ENCODE results near the gene TMEM115. TPM values are rescaled to one million over a fixed set of nuclear protein-coding genes. Genes with fewer than 3 reads are reported as not detected.
A peak's percentile ranks its signal among the peaks of the same experiment; 100 is the strongest.

The TMEM115 gene
- total RNA-seq, 1 donor from 2014 or later = 19.7 TPM

DNA sequence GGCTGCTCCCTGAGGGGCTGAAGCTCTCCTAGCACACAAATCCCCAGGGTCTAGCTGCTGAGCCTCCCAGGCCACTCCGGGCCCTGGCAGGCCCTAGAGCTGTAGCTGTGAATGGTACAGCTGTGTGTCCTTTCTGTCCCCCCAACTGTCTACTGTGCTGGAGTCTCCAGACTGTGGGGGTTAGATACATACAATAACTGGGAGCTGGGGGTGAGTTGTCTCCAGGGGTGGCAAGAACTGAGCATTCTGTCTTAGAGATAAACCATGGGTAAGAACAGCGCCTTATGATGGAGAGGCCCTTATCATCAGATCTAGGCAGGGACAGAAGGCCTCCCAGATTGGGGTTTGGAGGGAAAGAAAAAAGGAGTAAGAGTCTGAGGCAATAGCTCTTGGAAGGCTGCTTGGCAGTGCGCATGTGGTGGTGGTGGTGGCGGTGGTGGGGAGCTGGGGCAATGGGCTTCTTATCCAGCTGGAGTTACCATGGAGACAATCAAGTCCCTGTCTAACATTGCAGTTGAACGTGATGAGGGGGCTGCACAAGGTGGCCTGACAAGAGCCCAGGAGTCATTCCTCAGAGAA lies 5.0 kb downstream of the TMEM115 start:
- no peak for DNase-seq (ENCODE audit: low read depth)
- no peaks in the 10 kb centered on the region for H3K27me3 ChIP-seq (ENCODE audit: control insufficient read depth, insufficient read depth, low read length)
- FAIRE-seq = no peak
- H3K36me3 ChIP-seq (ENCODE audit: control insufficient read depth, insufficient read depth, low read length) = peaks cover 27% of the 10 kb centered on the region
- no peak overlapping the region for H3K4me3 ChIP-seq (ENCODE audit: low read depth, low read length)
- TF ChIP-seq, protein P1, sequence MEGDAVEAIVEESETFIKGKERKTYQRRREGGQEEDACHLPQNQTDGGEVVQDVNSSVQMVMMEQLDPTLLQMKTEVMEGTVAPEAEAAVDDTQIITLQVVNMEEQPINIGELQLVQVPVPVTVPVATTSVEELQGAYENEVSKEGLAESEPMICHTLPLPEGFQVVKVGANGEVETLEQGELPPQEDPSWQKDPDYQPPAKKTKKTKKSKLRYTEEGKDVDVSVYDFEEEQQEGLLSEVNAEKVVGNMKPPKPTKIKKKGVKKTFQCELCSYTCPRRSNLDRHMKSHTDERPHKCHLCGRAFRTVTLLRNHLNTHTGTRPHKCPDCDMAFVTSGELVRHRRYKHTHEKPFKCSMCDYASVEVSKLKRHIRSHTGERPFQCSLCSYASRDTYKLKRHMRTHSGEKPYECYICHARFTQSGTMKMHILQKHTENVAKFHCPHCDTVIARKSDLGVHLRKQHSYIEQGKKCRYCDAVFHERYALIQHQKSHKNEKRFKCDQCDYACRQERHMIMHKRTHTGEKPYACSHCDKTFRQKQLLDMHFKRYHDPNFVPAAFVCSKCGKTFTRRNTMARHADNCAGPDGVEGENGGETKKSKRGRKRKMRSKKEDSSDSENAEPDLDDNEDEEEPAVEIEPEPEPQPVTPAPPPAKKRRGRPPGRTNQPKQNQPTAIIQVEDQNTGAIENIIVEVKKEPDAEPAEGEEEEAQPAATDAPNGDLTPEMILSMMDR (IDR thresholded peaks at IDR 0.05; ENCODE audit: insufficient read depth, low read length, severe bottlenecking) = no peak

DNA sequence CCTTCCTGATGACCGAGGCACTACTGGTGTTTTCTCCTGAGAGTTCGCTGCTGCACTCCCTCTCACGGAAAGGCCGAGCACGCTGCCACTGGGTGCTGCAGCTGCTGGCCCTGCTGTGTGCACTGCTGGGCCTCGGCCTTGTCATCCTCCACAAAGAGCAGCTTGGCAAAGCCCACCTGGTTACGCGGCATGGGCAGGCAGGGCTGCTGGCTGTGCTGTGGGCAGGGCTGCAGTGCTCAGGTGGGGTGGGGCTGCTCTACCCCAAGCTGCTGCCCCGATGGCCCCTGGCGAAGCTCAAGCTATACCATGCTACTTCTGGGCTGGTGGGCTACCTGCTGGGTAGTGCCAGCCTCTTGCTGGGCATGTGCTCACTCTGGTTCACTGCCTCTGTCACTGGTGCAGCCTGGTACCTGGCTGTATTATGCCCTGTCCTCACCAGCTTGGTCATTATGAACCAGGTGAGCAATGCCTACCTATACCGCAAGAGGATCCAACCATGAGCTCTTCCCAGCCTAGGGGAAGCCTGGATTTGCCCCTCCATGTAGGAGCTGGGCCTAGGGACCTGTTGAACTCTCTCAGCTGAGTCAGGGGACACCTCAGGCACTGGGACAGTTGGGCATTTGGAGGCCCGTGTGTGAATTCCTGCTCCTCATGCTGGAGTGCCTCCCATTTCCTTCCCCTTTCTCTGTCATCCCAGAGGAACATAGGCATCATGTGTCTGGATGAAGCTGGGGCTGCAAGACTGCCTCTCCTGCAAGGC lies 5.9 kb downstream of the TMEM115 start:
- no peaks in the 10 kb centered on the region for H3K27me3 ChIP-seq (ENCODE audit: control insufficient read depth, insufficient read depth, low read length)
- TF ChIP-seq, protein P1 (IDR thresholded peaks at IDR 0.05; ENCODE audit: insufficient read depth, low read length, severe bottlenecking) = no peak
- FAIRE-seq (no peak), DNase-seq (ENCODE audit: low read depth) (no peak)
- no peak overlapping the region for H3K4me3 ChIP-seq (ENCODE audit: low read depth, low read length)
- H3K36me3 ChIP-seq (ENCODE audit: control insufficient read depth, insufficient read depth, low read length) = peaks cover 30% of the 10 kb centered on the region

DNA sequence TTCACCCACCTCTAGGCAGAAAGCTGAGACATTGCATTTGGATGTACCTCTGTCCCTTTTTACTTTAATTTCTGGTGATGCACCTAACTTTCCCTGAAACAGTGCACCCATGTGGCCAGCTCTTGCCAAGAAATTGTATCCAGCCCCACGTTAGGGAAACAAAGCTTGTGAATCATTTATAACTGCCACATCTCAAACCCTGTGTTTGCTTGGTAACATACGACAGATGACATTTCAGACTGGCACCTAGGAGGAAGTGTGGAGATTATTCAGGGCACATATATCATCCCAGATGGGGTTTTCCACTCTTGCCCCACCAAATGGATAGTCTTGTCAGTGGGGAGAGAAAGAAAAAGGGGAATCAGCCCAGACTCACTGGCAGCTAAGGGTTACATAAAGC lies 6.5 kb downstream of the TMEM115 start:
- DNase-seq (ENCODE audit: low read depth) = peak; percentile 38
- Histone ChIP-seq H3K27me3 (ENCODE audit: control insufficient read depth, insufficient read depth, low read length) (no peaks in the 10 kb centered on the region), H3K4me3 (ENCODE audit: low read depth, low read length) (no peak overlapping the region), H3K36me3 (ENCODE audit: control insufficient read depth, insufficient read depth, low read length) (peaks cover 36% of the 10 kb centered on the region)
- no peak for FAIRE-seq
- TF ChIP-seq, protein P1 (IDR thresholded peaks at IDR 0.05; ENCODE audit: insufficient read depth, low read length, severe bottlenecking) = peak; percentile 35

DNA sequence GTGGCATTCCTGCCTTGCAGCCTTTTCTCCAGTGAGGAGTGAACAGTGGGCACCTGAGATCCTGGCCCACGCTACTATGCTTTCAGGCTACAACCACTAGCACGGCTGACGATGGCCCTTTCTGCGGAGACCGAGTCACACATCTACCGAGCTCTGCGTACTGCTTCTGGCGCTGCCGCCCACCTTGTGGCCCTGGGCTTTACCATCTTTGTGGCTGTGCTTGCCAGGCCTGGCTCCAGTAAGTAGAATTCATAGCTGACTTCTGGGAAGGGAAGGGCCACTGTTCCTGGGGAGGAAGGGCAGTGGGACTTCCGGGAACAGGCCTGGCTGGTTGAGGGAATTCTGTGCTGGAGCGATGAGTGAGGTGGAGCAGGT lies 8.0 kb downstream of the TMEM115 start:
- TF ChIP-seq, protein P1 (IDR thresholded peaks at IDR 0.05; ENCODE audit: insufficient read depth, low read length, severe bottlenecking) = no peak
- no peaks in the 10 kb centered on the region for H3K27me3 ChIP-seq (ENCODE audit: control insufficient read depth, insufficient read depth, low read length)
- FAIRE-seq (no peak), DNase-seq (ENCODE audit: low read depth) (no peak)
- peak overlapping the region; percentile 67 for H3K4me3 ChIP-seq (ENCODE audit: low read depth, low read length)
- peaks cover 35% of the 10 kb centered on the region for H3K36me3 ChIP-seq (ENCODE audit: control insufficient read depth, insufficient read depth, low read length)

DNA sequence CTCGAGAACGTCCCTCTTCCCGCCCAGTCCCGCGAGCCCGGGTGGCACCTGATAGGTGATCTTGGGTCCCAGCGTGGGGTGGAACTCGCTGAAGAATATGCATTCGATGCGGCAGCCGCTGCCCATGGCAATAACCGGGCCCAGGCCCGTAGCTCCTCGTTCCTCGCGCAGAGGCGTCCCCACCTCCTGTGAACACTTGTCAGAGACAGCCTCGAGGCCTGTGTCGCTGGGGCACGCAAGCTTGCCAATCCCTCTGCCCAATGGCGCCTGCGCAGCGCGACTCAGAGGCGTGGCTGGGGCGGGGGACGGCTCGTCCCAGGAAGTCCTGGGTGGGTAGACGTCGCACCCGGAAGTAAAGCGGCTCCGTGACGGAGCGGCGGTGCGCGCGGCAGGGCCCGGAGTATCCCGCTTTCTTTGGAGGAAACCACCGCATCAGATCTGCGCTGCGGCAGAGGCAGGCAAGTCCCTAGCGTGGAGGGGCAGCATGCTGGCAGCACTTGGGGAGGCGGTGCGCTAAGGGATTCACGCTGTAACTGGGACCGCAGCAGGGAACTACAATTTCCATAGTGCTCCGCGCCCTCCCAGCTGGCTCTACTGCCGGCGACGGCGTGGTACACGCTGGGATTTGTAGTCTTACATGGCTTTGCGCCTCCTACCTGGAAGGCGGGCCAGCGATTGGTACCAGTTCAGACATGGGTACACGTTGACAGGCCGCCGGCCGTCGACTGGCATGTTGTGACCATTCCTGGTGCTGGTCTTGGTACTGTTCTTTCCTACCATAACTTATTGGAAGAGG lies 8.6 kb downstream of the TMEM115 start, which contains the start of the genes CYB561D2 and NPRL2:
Gene CYB561D2 (plus strand): TSS at position 336 of the 796 bp plus-strand sequence. CDS start 572 bp downstream, outside the sequence.
Gene NPRL2 (minus strand): TSS at position 249 of the 796 bp plus-strand sequence. CDS start 123 bp downstream, at position 126.
- TF ChIP-seq, protein P1 (IDR thresholded peaks at IDR 0.05; ENCODE audit: insufficient read depth, low read length, severe bottlenecking) = no peak
- DNase-seq (ENCODE audit: low read depth) (peak; percentile 88), FAIRE-seq (peak; percentile 96)
- H3K36me3 ChIP-seq (ENCODE audit: control insufficient read depth, insufficient read depth, low read length) = peaks cover 32% of the 10 kb centered on the region
- H3K27me3 ChIP-seq (ENCODE audit: control insufficient read depth, insufficient read depth, low read length) = no peaks in the 10 kb centered on the region
- H3K4me3 ChIP-seq (ENCODE audit: low read depth, low read length) = peak within 1 kb of the TSS; percentile 67
